GM21576 (cell line): Measurements from ENCODE around the gene CAB39L.
A peak's percentile ranks its signal among the peaks of the same experiment; 100 is the strongest.

ENCODE experiments used
- ATAC-seq: cut with Tn5 transposase; IDR thresholded peaks from one replicate; pipeline ENCODE4 v1.9.1; 2021; ENCODE audit warnings: mild to moderate bottlenecking, moderate library complexity; ENCODE audit not compliant: unreplicated experiment

The CAB39L gene

DNA sequence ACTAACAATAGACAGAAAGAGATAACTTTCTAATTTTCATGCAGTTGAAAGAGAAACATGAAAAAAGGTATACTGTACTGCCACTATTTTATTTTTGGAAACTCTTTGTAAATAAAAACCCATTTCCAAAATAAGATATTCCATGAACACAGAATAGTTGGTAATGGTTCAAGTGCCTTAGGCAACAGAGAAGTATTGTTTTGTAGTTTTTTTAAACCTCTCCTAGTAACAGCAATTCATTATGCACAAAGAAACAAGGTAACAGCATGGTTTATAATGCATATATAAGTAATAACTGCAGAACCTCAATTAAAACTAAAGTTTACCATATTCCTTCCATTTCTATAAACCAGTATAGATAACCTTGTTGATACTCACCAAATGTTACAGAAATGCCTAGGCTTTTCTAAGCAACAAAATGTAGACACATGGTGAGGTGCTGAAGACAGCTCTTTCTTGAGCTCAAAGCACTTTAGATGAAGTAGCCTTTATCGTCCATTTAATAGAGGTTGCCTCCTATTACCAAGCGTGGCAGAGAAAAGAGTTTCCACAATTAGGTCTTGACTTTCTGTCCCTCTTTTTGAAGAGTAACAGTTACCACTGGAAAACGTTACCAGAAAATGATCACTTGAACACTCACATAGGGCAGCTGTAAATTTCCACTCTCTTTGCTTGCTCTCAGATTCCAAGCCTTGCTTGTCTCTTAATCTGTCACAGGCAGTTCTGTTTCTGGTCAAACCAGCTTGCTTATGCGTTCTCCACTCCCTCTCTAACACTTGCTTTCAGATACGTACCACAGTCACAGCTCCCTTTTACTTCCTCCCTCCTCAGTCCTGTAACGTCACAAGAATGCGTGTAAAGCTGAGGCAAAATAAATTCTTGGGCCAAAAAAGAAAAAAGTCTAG lies 42.9 kb downstream of the CAB39L start:
- no peak for ATAC-seq

- ATAC-seq = no peak
Measured at GRCh38 chr13:49399801-49400472, 43.9 kb downstream of the CAB39L start.

DNA sequence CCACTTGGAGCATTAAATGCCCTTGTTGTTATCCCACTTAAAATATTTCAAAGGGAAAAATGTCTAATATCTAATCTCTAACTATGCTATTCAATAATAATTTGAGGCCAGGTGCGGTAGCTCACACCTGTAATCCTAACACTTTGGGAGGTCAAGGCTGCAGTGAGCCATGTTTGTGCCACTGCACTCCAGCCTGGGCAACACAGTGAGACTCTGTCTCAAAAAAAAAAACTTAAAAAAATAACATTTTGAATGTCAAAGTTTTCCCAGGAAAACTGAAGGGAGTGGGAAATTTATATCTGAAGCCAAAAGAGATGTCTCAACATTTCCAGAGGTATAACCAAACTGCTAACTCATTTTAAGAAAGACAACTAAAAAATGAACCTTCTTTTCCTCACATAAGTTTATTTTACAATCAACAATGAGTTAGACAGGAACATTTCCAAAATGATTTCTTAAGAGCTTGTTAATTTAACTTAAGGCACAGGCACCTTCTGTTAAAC lies 47.9 kb downstream of the CAB39L start:
- ATAC-seq = no peak

DNA sequence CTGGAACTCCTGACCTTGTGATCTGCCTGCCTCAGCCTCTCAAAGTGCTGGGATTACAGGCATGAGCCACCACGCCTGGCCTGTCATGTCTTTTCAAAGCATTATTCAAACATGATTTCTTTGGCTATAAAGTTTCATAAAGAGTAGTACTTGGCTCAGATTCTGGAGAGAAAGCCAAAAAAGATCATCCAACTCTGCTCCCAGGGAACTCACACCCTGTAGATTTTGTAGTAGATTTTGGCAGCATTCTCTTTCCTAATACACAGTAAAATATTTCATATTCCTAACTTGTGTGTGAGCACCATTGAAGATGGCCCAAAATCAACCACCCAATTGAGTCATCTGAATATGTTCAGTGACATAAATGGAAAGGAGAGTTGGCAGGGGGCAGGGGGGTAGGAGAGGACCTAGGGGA lies 48.4 kb downstream of the CAB39L start:
- no peak for ATAC-seq

- no peak for ATAC-seq
Measured at GRCh38 chr13:49388091-49388635, 55.7 kb downstream of the CAB39L start.

GRCh38 chr13:49386664-49387063 lies 57.2 kb downstream of the CAB39L start:
- no peak for ATAC-seq

DNA sequence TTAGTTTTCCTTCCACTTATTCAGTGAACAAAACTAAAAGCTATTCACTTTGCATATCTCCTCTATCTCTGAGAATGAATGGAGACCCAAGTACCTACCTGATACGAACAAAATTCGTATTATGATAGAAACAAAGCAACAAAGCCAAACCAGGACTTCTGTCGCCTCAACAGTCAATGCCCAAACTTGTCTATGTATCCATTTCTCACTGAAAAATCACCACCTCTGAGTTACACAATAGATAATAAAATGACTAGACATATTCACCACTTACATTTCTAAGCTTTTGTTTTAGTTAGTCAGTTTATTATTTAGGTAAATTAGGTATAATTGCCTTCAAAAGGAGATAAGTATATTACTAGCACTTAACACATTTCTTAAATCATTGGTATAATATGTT lies 67.7 kb downstream of the CAB39L start:
- no peak for ATAC-seq

GRCh38 chr13:49374585-49375290 lies 69.1 kb downstream of the CAB39L start:
- peak; percentile 43 for ATAC-seq

GRCh38 chr13:49373716-49374115 lies 70.1 kb downstream of the CAB39L start:
- no peak for ATAC-seq

GRCh38 chr13:49371943-49372613 lies 71.8 kb downstream of the CAB39L start:
- no peak for ATAC-seq

DNA sequence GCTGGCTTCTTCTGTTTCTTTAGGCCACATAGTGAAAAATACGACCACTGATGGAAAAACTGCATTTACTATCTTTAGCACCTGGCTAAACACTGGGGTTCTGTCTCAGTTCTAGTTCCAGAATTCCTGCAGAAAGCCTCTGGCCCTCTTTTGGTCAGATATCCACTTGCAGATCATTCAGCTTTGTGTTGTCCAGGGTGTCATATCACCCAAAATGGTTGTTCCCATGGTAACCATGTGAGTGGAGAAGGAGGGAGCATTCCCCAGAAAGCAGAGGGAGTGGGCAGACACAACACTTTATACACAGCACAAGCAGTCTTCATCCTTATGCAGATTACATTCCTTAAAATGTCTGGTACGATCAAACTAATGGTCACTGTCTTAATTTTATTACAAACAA lies 73.5 kb downstream of the CAB39L start:
- ATAC-seq = no peak

DNA sequence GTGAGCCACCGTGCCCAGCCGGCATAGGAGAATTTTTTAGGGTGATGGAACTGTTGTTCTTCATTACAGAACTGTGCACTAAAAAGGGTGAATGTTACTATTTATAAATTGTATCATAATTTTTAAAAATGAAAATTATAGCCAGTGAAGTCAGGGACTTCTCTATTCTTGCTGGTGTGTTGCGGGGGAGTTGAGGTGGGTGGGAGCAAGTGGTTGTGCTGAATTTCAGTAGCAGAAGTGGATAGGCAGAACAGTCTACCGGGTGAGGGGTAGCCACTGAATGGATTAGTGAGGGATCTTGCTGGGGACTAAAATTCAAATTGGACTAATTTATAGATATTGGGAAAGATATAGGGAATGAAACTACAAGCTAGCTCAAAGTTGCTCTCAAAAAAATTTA lies 74.0 kb downstream of the CAB39L start:
- ATAC-seq = no peak

- ATAC-seq = no peak
Measured at GRCh38 chr13:49368688-49369087, 75.2 kb downstream of the CAB39L start.

- no peak for ATAC-seq
Measured at GRCh38 chr13:49367640-49368422, 76.0 kb downstream of the CAB39L start.

DNA sequence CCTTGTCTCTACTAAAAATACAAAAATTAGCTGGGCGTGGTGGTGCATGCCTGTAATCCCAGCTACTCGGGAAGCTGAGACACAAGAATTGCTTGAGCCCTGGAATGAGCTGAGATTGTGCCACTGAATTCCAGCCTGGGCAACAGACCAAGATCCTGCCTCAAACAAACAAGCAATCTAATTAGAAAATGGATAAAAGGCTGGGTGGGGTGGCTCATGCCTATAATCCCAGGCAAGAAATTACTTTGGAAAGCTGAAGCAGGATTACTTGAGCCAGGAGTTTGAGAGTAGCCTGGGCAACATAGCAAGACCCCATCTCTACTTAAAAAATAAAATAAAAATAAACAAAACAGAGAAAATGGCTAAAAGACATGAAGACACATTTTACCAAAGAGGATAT lies 77.0 kb downstream of the CAB39L start:
- no peak for ATAC-seq

DNA sequence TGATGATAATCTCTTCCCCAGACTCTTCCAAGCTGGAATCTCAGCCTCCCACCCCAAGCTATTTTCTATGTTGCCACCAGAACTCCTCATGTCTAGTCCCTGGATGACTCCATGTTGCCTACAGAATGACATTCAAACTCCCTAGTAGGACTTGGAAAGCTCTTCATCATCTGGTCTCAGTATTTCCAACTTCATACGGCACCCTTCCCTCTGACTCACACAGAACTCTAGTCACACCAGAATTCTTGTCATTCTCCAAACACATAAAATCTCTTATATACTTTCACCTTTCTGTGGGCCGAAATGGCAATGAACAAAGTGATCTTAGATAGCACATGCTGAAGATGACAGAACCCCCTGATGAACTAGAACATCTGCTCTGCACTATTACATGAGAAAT lies 86.2 kb downstream of the CAB39L start:
- no peak for ATAC-seq

DNA sequence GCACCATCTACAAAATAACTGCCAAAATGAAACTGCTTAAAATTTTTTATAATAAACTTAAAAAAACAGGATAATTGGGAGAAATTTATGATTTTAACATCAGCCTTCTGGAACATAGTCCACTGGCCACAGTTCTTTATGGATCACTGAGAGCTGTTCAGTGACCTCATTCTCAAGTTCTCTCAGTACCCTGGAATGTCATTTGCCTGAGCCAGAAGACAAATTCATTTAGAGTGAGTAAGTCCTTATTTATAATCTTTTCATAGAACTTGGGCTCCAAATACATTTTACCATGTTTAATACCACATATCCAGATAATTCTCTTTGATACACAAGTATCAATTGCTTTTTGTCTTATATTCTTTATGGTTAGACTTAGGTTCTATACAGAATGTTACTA lies 87.6 kb downstream of the CAB39L start:
- no peak for ATAC-seq

GRCh38 chr13:49354719-49355118 lies 89.1 kb downstream of the CAB39L start:
- ATAC-seq = no peak

DNA sequence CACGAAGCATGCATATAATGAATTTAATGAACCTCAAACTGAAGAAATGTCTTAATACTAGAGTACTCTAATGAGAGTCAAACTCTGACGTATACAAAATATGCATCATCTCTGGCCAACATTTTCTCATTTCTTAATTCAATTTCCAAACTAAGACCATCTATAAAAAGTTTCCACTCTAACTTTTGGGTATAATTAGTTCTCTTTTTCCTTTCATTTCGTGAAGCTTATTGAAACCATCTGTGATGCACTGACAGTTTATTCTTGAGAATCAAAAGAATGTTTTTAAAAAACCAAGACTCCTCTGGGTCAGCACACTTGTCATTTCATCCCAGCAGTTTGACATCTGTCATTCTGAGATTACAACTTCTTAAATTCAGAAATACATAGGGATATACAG lies 90.0 kb downstream of the CAB39L start:
- no peak for ATAC-seq

DNA sequence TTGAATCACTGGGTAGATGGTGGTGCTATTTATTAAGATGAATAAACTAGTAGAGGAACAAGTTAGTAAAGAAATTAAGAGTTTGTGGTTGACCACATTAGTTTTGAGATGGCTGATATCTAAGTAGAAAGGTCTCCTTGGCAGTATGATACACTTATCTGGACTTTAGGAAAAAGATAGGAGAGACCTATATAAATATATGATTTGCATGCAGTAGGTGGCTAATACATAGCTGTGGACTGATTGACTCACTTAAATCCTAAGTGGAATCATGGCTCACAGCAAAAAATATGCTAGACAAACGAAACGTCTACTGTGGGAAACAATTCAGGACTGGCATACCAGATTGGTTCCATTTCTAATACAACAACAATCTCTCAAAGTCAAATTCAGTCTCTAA lies 92.0 kb downstream of the CAB39L start:
- ATAC-seq = no peak
